A673 (cell line): ENCODE results near the gene ZBTB32.

Experiments
- EZH2 ChIP-seq: fragments of 200-600 bp; sonication (generic); IDR thresholded peaks from 2 replicates; pipeline ENCODE4 v1.6.1; 2017; ENCODE audit warnings: borderline replicate concordance, low read depth, mild to moderate bottlenecking, mixed read lengths, antibody characterized with exemption, low read length; ENCODE audit not compliant: poor library complexity, severe bottlenecking
- TF ChIP-seq, protein P1 (sequence below): fragments of 300-800, 200-600 bp; sonication (generic); conservative IDR thresholded peaks from 2 replicates; pipeline ENCODE4 v1.5.1; 2017; ENCODE audit warnings: low read depth, mild to moderate bottlenecking, antibody characterized with exemption, low read length, moderate library complexity, mixed read lengths

DNA sequence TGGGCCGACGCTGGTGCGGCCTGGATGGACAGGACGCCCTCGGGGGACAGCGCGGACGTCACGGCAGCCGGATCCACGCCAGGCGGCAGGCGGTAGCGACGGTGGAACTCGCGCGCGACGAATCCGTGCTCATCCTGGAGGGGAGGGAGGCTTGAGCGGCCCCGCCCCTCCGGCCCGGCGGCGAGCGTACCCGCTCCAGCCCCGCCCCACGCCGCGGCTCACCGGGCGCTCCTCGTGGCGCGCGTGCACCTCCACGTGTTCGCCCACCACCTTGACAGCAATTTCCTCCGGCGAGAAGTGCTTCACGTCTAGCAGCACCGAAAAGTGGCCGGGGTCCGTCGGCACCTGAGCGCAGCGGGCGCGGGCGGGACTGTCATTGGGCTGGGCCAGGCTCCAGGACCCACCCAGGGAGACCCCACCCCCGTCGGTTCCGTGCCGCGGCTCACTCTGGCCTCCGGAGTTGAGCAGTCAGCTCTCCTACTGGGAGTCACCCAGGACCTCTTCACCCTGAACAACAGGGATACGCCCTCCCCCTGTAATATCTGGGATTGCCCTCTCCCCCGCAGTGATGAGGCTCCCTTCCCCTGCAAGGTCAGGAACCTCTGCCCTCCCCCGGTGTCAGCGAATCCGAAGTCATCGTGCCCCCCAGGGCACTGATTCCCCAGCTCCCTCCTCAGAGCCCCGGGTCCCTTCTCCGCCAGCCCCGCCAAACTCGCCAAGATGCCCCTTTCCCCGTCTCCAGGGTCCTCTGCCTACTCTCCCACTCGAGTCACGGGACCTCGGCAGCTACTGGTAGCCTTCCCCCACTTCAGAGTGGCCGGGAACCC lies 51.4 kb downstream of the ZBTB32 start:
- TF ChIP-seq, protein P1, sequence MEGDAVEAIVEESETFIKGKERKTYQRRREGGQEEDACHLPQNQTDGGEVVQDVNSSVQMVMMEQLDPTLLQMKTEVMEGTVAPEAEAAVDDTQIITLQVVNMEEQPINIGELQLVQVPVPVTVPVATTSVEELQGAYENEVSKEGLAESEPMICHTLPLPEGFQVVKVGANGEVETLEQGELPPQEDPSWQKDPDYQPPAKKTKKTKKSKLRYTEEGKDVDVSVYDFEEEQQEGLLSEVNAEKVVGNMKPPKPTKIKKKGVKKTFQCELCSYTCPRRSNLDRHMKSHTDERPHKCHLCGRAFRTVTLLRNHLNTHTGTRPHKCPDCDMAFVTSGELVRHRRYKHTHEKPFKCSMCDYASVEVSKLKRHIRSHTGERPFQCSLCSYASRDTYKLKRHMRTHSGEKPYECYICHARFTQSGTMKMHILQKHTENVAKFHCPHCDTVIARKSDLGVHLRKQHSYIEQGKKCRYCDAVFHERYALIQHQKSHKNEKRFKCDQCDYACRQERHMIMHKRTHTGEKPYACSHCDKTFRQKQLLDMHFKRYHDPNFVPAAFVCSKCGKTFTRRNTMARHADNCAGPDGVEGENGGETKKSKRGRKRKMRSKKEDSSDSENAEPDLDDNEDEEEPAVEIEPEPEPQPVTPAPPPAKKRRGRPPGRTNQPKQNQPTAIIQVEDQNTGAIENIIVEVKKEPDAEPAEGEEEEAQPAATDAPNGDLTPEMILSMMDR: no peak
- TF ChIP-seq EZH2: no peak
